ENCODE measurements around the gene MEF2D.

DNA sequence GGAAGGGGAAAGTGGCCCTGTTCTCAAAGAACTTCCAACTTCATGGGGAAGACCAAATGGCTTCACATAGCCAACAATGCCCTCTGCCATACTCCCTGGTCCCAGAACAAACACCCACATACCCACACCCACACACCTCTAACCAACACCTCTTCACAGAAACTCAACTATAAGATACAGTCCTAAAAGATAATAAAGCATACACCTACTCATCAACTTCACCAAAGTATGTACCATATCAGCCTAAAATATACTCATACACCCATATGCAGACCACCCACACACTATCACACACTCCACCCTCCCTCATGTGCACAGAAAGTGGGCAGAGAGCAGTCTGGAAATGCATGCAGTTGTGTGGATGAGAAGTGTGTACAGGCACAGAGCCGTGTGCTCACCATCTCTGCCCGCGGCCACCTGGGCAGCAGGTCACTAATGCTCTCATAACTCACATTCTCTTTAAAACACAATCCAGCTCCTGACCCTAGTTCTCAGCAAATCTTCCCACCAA is 44.1 kb upstream of the MEF2D start:
- no peak for TF ChIP-seq RARB (CRISPR knock-in tag; IDR thresholded peaks at IDR 0.05)
- TF ChIP-seq, protein P1, sequence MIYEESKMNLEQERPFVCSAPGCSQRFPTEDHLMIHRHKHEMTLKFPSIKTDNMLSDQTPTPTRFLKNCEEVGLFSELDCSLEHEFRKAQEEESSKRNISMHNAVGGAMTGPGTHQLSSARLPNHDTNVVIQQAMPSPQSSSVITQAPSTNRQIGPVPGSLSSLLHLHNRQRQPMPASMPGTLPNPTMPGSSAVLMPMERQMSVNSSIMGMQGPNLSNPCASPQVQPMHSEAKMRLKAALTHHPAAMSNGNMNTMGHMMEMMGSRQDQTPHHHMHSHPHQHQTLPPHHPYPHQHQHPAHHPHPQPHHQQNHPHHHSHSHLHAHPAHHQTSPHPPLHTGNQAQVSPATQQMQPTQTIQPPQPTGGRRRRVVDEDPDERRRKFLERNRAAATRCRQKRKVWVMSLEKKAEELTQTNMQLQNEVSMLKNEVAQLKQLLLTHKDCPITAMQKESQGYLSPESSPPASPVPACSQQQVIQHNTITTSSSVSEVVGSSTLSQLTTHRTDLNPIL (CRISPR knock-in tag; IDR thresholded peaks at IDR 0.05; ENCODE audit: low read depth): no peak
